GM18498 (cell line): ENCODE data around the gene TPO.

ENCODE experiments used
- ATAC-seq: cut with Tn5 transposase; IDR thresholded peaks from one replicate; pipeline ENCODE4 v1.9.1; 2021; ENCODE audit warnings: mild to moderate bottlenecking, moderate library complexity; ENCODE audit not compliant: unreplicated experiment

TPO gene

DNA sequence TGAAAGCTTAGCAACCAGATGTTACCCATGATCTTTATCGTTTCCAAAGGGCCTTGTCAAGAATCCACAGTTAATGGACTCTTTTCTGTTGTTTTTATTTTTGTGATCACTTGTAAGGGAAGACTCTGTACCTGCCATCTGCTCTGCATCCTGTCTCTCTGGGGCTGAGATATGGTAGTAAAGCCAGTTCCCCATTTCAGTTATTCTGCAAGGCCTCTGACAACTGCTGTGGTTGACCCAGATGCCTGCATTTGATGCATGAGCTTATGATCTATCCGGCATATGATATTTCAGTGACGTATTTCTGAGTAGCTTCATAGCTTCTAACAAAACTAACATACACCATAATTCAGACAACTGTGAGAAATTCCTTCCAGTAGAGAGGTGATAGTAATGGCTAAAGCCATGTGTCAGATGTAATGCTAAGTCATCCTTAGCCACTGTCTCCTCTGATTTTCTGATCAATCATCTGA is 105.1 kb downstream of the TPO start:
- ATAC-seq: no peak

- ATAC-seq: no peak
Measured at GRCh38 chr2:1518867-1519530, 105.7 kb downstream of the TPO start.

DNA sequence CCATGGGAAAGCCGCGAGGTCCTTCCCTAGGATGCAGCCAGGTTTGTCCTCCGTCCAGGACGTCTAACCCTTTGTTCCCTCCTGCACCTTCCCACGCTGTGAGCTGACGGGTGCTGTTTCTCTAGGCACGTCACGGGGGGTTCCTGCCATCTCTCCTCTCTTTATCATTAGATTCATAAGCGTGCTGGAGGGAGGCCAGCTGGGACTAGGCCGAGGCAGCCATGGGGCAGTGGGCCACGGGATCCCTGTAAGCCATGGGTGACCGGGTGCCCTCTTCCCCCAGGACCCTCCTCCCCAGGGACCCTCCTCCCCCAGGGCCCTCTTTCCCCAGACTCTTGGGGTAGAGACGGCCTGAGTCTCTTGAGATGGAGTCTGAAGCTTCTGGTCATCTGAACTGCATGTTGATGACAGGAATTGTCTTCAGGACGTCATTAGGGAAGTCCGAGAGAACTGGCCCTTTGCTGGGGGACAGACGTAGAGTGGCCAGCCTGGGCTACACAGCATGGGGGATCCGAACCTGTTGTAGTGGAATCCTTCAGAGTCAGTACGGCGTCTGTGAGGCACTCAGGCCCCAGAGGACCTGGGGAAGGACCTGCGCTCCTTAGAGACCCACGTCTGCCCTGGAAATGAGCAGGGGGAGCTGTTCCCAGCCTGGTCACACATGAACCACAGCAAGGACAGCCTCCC is 108.1 kb downstream of the TPO start:
- no peak for ATAC-seq

DNA sequence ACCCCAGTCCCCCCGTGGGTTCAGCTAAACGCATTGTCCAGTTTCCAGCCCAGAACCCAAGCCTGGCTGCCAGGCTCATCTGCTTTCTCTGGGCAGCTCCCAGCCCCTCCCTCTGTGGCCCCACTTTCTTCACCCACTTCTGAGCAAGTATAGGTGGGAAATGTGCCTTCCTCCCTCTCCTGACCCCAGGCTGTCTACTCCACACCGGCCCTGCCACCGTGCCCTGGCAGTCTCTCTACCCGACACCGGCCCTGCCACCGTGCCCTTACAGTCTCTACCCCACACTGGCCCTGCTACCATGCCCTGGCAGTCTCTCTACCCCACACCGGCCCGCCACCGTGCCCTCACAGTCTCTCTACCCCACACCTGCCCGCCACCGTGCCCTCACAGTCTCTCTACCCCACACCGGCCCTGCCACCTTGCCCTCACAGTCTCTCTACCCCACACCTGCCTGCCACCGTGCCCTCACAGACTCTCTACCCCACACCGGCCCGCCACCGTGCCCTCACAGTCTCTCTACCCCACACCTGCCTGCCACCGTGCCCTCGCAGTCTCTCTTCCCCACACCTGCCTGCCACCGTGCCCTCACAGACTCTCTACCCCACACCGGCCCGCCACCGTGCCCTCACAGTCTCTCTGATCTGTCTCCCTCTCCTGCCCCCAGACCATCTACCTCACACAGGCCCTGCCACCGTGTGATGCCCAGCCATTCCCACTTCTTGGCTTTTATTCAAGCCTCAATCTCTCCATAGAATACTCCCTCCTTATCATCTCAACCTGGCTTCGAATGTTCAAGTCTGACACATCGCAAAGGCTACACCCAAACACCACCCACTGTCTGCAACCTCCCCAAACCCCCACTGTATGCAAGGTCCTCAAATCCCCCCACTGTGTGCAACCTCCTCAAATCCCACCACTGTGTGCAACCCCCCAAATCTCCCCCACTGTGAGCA is 108.9 kb downstream of the TPO start:
- ATAC-seq: no peak

DNA sequence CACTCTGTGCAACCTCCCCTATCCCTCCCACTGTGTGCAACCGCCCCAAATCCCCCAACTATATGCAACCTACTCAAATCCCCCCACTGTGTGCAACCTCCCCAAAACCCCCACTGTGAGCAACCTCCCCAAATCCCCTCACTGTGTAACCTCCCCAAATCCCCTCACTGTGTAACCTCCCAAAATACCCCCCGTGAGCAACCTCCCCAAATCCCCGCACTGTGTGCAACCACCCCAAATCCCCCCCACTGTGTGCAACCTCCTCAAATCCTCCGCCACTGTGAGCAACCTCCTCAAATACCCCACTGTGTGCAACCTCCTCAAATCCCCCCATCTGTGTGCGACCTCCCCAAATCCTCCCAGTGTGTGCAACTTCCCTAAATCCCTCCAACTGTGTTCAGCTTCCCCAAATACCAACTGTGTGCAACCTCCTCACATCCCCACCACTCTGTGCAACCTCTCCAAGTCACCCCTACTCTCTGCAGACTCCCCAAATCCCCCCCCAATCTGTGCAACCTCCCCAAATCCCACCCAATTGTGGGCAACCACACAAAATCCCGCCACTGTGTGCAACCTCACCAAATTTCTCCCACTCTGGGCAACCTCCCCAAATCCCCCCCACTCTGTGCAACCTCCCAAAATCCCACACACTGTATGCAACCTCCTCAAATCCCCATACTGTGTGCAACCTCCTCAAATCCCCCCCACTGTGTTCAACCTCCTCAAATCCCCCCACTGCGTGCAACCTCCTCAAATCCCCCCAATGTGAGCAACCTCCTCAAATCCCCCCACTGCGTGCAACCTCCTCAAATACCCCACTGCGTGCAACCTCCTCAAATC is 114.1 kb downstream of the TPO start:
- no peak for ATAC-seq

DNA sequence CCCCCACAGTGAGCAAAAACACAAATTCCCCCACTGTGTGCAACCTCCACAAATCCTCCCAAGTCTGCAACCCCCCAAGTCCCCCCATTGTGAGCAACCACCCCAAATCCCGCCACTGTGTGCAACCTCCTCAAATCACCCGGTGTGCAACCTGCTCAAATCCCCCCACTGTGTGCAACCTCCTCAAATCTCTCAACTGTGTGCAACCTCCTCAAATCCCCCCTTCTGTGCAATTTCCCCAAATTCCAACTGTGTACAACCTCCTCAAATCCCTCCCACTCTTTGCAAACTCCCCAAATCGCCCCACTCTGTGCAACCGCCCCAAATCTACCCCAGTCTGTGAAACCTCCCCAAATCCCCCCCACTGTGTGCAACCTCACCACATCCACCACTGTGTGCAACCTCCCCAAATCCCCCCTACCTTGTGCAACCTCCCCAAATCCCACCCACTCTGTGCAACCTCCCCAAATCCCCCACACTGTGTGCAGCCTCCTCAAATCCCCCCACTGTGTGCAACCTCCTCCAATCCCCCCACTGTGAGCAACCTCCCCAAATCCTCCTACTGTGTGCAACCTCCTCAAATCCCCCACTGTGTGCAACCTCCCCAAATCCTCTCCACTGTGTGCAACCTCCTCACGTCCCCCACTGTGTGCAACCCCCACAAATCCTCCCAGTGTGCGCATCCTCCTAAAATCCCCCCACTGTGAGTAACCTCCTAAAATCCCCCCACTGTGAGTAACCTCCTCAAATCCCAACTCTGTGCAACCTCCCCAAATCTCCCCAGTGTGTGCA is 115.2 kb downstream of the TPO start:
- no peak for ATAC-seq

GRCh38 chr2:1538663-1539062 is 125.4 kb downstream of the TPO start:
- ATAC-seq: no peak

DNA sequence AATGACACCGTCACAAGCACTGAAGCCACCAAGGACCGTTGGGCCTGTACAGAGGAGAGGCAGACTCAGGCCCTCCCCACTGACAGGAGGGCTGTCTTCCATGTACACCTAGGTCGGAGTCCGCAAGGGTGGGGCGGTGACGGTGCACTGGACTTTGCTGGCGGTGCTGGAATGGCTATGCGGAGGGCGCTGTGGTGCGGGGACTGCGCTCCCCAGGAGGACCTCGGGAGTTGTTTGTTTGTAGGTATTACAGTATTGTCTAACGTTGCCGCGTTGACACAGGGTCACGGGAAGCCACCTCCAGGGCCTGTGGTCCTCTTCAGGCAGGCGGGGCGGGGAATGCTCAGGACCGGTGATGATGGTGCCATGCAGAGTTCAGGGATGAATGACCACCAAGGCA is 126.2 kb downstream of the TPO start:
- ATAC-seq: no peak

DNA sequence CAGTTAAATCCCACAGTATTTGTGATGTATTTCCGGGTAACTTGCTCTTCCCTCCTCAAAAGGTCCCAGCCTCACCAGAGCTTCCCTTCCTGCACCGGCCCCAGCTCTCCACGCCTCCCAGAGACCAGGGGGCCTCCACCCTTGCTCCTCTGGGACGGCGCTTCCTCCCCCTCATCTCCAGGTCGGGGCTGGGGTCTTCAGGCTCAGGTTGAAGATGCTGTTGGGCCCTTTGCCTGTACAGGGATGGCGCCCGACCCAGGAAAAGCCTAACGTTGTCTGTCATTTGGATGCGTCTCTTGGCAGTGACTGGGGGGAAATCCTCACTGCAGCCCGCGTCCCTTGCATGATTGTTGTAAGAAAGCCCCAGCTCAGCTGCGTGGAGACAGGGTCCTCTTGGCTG is 126.7 kb downstream of the TPO start:
- ATAC-seq: no peak

GRCh38 chr2:1540481-1540880 is 127.2 kb downstream of the TPO start:
- no peak for ATAC-seq

DNA sequence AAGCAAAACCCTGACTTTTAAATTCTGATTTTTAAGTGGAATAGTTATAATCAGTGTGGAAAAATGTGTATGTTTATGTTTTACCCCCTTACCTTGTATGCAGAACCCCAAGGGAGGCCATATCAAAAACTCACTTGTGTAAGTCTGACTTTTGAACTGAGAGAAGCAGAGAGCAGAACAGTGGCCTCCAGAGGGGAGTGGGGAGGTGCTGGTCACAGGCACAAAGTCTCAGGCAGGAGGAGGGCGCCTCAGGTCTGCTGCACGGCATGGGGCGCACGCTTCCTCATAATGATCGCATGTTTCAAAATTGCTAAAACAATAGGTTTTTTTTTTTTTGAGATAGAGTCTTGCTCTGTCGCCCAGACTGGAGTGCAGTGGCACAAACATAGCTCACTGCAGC is 127.8 kb downstream of the TPO start:
- no peak for ATAC-seq

DNA sequence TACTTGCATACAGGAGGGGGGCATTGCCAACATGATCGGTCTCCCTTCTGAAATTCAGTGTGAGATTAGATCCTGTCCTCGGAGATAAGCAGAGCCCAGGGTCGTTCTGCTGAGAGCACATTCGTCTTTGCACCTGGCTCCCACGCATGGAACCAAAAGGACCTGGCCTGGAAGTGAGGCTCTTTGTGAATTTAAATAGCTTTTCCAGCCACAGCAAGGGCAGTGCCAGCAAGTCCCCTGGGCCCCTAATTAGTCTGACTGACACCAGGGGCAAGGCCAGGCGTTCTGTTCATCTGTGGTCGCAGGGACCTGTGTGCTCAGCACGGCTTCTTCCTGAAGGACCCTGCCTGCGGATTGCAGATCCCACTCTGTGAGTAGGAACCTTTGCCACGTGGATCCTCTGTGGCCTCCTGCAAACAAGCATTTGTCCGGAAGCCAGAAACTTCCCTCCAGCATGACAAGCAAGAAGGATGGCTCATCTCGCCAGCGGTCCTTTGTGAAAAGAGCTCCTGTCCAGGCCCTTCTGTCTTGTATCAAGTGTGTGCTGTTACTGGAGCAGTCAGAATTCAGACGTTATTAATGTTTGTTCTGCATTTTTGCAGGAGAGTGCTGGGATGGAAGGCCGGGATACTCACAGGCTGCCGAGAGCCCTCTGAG is 128.7 kb downstream of the TPO start:
- ATAC-seq: no peak

DNA sequence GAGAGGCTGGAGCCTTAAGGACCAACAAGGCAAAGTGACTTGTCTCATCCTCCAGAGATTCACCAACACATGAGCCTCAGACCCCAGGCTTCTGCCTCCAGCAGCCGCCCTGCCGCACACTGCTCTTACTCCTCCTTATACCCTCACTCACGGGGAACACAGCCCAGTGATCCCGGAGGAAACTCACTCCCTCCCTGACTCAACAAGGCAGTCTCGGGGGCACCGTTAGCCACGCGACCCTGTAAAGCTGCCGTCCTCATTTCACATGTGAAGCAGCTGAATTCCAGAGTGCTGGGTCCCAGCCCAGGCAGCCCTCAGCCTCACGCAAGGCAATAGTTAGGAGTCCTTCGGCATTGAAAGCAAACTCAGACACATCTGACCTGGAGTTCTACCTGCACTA is 129.7 kb downstream of the TPO start:
- ATAC-seq: no peak

DNA sequence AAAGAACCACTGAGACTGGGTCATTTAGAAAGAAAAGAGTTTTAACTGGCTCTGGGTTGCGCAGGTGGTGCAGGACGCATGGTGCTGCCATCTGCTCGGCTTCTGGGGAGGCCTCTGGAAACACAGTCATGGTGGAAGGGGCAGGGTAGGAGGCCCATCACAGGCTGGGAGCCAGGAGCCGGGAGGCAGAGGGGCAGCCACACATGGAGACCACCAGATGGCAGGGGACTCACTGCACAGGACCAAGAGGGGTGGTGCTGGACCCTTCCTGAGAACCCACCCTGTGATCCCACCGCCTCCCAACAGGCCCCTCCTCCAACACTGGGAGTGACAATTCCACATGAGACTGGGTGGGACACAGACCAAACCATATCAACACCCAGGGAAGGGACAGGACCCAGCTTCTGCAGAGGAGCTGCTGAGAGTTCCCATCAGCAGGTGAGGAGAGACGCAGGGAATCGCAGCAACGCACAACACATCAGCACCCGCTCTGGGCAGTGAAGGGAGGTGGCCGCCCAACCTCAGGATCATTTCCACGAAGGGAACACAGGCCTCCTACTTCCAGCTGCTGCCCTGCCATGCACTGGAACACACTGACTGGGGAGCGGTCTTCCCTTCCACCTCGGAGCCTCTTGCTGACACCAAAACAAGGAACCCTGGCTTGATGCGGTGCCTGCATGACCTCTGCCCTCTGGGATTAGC is 130.7 kb downstream of the TPO start:
- no peak for ATAC-seq

DNA sequence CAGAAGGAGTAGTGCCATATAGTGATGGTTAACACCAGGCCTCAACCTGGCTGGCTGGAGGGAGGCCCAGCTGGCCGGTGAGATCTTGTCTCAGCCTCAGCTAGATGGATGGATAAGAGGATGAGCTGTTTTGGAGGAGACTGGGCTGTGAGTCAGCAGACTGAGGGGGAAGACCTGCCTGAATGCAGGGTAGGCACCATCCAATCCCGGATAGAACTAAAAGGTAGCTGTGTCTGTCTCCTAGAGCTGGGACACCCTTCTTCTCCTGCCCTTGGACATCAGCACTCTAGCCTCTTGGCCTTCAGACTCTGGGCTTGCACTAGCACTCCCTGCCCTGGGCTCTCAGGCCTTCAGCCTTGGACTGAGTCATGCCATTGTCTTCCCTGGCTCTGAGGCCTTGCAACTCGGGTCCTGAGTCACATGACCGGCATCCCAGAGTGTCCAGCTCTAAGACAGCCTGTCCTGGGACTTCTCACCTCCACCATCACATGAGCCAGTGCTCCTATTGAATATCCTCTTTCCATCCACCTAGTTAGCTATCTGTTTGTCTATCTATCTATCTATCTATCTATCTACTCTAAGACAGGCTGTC is 131.3 kb downstream of the TPO start:
- ATAC-seq: no peak

- ATAC-seq: no peak
Measured at GRCh38 chr2:1546023-1546591, 132.8 kb downstream of the TPO start.

DNA sequence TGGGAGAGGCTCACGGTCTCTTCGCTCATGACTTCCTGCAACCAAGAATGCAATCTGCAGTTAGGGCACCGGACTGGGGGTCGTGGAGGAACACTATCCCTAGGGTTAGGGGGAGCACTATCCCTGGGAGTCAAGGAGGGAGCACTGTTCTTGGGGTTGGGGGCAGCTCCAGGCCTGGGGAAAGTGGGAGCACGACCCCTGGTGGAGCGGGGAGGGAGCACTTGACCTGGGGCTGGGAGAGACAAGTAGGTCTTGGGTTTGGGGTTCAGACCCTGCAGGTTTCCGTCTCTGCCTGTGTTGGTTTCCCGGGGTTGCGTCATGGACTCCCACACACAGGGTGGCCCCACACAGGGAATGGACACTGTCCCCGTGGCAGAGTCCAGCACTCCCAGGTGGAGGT is 133.6 kb downstream of the TPO start:
- no peak for ATAC-seq
